SW480 (cell line): ENCODE data around the gene IGFBP4.

Experiments used
- DNase-seq: peaks from one replicate; pipeline ENCODE4 v3.0.0-alpha.2; 2016; ENCODE audit warnings: low spot score

The IGFBP4 gene

DNA sequence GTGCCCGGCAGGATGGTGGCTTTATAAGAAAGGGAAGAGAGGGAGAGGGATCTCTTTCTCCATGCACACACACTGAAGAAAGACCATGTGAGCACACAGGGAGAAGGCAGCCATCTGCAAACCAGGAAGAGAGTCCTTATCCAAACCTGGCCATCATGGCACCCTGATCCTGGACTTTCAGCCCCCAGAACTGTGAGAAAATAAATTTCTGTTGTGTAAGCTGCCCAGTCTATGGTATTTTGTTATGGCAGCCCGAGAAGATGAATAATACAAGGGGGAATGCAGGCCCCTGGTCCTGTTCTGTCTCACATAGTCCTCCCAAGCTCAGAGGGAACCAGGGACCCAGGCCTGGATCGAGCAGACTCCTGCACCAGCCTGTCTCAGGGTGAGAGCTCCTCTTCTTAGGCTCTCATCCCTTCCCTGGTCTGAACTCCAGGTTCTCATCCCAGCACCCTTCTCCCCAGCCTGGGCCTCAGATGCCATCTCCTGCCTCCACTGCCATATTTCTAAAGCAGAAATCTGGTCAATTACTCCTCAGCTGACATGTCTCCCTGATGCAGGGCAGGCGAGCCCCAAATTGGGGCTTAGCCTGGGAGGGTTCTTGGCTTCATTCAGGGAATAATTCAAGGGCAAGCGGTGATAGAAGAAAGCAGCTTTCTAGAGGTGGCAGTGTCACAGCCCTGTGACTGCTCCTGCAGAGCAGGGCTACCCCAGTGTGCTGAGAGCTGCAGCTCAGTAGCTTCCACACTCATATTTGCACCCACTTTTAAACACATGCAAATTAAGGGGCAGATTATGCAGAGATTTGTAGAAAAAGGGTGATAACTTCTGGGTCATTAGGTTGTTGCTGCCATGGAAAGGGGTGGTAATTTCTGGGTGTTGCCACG lies 28.8 kb downstream of the IGFBP4 start:
- peak; percentile 43 for DNase-seq

DNA sequence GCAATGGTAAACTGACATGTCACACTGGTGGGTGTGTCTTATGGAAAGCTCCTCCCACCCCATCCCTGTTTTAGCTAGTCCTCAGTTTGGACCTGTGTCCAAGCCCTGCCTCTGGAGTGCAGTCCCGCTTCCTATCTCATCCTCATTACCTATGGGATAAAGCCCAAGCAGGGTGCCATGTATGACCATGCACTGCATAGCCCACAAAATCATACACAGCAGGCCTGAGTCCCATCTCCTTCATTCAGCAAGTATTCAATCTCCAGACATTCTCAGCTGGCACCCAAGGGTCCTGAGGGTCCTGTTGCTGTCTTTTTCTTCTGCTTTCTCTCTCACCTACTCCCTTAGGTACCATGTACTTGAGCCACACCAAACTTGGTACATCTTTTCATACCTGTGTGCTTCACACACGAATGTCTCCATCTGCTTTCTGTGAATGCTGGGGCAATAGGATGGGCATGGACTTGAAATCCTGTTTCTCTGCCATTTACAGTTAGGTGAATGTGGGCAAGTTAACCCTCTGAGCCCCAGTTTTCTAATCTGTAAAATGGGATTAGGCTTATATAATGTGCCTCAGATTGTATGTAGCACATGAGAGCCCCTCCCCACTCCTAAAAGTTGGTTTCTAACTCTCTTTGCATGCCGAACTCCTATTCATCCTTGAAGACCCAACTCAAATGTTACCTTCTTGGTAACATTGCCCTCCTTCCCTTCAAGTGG lies 29.6 kb downstream of the IGFBP4 start:
- peak; percentile 79 for DNase-seq

- DNase-seq: peak; percentile 54
Measured at GRCh38 chr17:40473573-40474365, 30.5 kb downstream of the IGFBP4 start.

GRCh38 chr17:40474419-40475002 lies 31.3 kb downstream of the IGFBP4 start:
- DNase-seq: peak; percentile 58

GRCh38 chr17:40475234-40475908 lies 32.1 kb downstream of the IGFBP4 start:
- no peak for DNase-seq

DNA sequence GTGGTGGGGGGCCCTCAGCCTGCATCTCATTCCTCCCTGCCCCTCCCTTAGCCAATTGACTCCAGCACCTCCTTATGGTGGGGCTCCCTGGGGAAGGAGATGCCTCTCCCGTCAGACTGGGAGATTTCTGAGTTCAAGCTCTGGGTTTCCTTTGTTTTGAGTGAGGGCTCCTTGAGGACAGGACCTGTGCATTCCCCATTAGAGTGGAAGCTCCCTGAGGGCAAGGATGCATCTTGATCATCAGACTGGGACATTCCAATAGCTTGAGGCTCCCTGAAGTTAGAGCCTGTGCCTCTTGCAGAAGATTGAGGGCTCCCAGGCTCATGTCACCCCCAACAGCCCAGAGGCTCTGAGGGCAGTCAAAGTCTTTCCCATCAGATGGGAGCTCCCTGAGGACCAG lies 34.5 kb downstream of the IGFBP4 start:
- DNase-seq: no peak

- DNase-seq: no peak
Measured at GRCh38 chr17:40478486-40478885, 35.2 kb downstream of the IGFBP4 start.

GRCh38 chr17:40479754-40480480 lies 36.7 kb downstream of the IGFBP4 start:
- no peak for DNase-seq

DNA sequence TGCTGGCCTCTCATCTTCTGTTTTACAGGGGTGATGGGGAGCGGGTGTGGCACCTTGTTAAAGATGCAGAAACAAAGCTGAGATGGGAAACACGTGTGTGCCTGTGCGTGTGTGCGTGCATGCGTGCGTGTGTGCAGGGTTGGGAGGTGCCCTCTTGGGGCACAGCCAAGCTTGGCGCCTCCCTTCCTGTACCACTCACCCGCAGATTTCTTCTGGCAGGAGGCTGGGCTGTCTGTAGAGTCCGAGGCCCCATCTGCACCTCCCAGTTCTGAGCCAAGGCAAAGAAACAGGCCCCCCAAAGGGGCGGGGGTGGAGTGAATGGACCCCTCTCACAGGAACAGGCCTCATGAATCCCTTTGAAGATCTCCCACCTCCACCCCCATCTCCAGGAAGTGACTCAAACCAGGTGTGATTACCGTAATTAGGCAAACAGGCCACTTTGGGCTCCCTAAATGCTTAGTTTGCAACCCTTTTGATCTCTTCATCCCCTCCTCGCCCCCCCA lies 37.3 kb downstream of the IGFBP4 start:
- peak; percentile 98 for DNase-seq

DNA sequence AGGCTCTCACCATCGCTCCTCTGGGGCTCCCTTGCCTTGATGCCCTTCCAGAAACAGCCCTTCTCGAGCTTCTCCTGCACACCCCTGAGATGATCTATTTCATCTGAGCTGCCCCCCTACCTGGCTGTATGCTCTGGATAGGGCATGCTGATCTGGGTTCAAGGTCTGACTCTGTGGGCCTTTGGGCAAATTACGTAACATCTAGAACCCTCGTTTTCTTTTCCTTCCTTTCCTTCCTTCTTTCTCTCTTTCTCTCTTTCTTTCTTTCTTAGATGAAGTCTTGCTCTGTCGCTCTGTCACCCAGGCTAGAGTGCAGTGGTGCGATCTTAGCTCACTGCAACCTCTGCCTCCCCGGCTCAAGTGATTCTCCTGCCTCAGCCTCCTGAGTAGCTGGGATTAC lies 37.9 kb downstream of the IGFBP4 start:
- DNase-seq: no peak

- DNase-seq: peak; percentile 76
Measured at GRCh38 chr17:40482722-40483121, 39.5 kb downstream of the IGFBP4 start.

GRCh38 chr17:40483679-40484078 lies 40.4 kb downstream of the IGFBP4 start:
- DNase-seq: no peak

- DNase-seq: no peak
Measured at GRCh38 chr17:40484285-40484972, 41.2 kb downstream of the IGFBP4 start.

- DNase-seq: no peak
Measured at GRCh38 chr17:40484973-40485530, 41.8 kb downstream of the IGFBP4 start.

DNA sequence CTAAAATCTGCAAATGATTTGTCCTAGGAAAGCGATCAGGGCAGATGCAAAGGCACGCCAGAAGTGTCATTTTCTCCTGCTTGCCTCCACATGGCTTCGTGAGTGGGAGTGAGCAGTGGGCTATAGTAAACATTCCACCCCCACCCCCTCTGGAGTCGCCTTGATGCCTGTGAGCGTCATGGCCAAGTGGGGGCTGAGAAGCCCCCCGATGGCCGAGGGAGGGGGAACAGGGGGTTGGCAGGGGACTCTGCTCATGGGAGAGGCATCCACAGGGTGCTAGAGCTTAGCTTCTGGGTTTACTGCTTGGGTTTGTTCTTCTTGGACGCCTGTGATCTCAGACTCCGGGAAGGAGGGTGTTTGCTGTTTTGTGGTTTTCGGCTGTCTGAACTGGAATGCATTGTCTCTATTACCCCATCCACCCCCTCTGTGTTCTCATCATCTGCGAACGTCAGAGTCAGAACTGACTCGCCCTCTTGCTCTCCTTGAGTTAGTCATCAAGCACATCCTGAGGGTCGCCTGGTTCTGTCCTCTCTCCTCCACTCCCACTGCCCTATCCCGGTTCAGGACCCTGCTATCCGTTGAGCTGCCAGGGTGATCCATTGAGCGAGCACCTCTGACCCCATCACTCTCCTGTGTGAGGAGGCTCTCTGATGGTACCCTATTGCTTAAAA lies 42.7 kb downstream of the IGFBP4 start:
- peak; percentile 95 for DNase-seq

DNA sequence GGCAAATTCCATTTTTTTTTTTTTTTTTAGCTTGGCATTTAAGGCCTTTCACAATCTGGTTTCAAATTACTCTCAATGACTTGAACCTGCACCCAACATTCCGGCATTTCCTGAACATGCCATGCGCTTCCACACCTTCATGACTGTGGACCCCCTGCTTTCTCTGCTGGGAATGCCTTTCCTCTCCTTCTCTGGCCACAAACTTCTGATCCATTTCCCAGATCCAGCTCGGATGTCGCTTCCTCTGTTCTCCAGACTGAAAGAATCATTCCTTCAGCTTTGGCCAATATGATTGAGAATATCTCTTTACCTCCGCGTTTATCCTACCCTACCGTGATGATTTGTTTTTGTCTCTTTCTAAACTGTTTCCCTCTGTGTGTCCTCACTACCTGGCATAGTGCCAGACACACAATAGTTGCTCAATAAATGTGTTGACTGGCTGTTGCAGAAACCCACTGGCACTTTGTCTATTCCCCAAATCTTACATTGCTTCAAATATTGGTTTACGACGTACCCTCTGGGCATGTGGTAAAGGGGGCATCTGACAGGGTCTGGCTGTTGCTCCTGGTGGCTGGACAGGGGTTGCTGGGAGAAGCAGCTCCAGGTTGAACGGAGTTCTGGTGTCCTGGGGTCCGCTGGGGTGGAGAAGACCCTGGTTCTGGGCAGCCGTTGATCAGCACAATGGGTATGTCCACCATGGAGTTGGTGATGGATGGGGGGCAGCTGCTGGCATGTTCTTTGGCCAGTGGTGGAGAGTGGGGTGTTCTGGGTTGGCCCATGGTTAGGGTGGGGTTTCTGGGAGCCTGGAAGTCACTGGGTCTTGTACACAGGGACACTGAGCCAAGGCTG lies 43.5 kb downstream of the IGFBP4 start:
- DNase-seq: peak; percentile 78

GRCh38 chr17:40487371-40488020 lies 44.2 kb downstream of the IGFBP4 start:
- no peak for DNase-seq
